ENCODE results near the gene RGL2.

- TF ChIP-seq, protein P1, sequence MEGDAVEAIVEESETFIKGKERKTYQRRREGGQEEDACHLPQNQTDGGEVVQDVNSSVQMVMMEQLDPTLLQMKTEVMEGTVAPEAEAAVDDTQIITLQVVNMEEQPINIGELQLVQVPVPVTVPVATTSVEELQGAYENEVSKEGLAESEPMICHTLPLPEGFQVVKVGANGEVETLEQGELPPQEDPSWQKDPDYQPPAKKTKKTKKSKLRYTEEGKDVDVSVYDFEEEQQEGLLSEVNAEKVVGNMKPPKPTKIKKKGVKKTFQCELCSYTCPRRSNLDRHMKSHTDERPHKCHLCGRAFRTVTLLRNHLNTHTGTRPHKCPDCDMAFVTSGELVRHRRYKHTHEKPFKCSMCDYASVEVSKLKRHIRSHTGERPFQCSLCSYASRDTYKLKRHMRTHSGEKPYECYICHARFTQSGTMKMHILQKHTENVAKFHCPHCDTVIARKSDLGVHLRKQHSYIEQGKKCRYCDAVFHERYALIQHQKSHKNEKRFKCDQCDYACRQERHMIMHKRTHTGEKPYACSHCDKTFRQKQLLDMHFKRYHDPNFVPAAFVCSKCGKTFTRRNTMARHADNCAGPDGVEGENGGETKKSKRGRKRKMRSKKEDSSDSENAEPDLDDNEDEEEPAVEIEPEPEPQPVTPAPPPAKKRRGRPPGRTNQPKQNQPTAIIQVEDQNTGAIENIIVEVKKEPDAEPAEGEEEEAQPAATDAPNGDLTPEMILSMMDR (IDR thresholded peaks at IDR 0.05; ENCODE audit: low read depth, low read length, poor library complexity, severe bottlenecking), result no peak
- TF ChIP-seq EZH2phosphoT487 (IDR thresholded peaks at IDR 0.05; ENCODE audit: borderline replicate concordance, low read length), result no peak
Observed at GRCh38 chr6:33339193-33339592, 40.5 kb upstream of the RGL2 start.

All from DOHH2 (cell line).